ENCODE measurements around the gene MBD5.

DNA sequence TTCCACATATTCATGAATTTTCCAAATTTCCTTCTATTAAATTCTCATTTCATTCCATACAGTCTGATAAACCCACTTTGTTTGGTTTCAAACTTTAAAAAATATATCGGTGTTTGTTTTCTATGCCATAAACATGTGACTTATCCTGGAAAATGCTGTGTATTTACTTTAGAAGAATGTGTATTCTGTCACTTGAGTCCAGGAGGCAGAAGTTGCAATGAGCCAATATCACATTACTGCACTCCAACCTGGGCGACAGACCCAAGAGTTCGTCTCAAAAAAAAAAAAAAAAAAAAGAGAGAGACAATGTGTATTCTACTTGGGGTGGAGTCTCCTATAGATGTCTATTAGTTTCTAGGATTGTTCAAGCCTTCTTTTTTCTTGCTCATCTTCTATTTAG lies 31.8 kb downstream of the MBD5 start:
- TF ChIP-seq CTCF (IDR thresholded peaks at IDR 0.05) (no peak), EZH2 (IDR thresholded peaks at IDR 0.05; ENCODE audit: borderline replicate concordance, insufficient read depth, low read depth, low read length, poor library complexity, severe bottlenecking) (no peak)
